ENCODE measurements around the gene ZNF341.

ZNF341 gene

DNA sequence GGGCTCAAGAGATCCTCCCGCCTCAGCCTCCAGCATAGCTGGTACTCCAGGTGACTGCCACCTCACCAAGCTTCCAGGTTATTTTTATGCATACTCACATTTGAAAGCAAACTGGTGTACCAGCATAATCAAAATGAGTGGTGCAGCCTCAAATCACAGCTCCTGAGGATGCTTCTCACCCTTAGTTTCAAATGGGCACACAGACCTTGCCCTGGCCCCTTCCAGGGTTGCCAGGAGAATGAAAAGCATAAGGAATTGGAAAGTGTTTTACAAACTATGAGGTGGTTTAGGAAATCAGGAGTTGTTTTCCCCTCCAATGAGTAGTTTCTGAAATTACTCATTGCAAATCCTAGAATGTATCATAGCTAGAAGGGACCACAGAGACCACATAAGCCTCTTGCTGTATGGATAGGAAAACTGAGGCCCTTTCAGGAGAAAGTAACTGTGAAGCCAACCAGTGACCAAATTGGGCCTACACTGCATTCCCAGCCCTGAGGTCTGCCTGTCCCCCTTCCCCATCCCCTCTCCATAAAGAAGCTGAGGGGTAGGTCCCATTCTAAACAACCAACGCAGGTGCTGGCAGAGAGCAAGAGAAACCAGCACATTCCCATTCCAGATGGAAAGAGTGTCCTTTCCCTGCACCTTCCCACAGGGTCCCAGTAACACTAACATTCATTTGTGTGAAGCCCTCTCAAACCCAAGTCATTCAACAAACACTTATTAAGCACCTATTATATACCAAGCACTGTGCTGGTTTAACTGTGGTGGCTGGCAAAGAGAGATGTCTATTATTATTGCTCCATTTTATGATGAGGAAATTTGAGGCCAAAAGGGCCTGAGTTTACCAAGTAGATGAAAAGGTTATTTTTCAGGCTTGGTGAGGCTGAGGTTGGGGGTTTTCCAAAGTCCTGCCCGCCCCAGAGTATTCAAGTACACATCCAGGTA, 43.5 kb upstream of the ZNF341 start:
- no peak overlapping the region for H3K4me3 ChIP-seq (ENCODE audit: low read length)
- TF ChIP-seq, protein P1, sequence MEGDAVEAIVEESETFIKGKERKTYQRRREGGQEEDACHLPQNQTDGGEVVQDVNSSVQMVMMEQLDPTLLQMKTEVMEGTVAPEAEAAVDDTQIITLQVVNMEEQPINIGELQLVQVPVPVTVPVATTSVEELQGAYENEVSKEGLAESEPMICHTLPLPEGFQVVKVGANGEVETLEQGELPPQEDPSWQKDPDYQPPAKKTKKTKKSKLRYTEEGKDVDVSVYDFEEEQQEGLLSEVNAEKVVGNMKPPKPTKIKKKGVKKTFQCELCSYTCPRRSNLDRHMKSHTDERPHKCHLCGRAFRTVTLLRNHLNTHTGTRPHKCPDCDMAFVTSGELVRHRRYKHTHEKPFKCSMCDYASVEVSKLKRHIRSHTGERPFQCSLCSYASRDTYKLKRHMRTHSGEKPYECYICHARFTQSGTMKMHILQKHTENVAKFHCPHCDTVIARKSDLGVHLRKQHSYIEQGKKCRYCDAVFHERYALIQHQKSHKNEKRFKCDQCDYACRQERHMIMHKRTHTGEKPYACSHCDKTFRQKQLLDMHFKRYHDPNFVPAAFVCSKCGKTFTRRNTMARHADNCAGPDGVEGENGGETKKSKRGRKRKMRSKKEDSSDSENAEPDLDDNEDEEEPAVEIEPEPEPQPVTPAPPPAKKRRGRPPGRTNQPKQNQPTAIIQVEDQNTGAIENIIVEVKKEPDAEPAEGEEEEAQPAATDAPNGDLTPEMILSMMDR (conservative IDR thresholded peaks at IDR 0.05; ENCODE audit: low read length) = no peak
- no peak for DNase-seq (ENCODE audit: low read depth)

DNA sequence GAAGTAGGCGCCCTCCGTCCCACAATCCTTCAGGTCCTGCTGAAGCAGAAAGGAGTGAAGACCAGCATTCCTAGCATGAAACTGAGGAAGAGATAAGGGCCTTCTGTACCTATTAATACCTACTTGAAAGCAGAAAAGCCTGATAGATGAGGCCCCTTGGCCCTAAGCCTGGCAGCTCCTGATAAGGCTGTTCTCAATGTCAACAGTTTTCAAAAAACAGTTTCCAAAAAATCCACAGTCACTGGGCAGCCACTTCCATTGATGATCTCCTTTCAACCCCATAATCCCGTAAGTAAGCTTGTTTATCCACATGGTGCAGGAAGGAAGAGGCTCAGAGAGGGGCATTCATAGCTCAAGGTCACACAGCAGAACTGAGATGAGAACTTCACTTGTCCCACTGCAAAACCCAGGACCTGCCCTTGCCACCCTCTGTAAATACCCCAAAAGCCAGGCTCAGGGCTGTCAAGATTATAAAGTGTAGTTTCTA, 42.8 kb upstream of the ZNF341 start:
- TF ChIP-seq, protein P1 (conservative IDR thresholded peaks at IDR 0.05; ENCODE audit: low read length) = no peak
- DNase-seq (ENCODE audit: low read depth) = no peak
- H3K4me3 ChIP-seq (ENCODE audit: low read length) = no peak overlapping the region

DNA sequence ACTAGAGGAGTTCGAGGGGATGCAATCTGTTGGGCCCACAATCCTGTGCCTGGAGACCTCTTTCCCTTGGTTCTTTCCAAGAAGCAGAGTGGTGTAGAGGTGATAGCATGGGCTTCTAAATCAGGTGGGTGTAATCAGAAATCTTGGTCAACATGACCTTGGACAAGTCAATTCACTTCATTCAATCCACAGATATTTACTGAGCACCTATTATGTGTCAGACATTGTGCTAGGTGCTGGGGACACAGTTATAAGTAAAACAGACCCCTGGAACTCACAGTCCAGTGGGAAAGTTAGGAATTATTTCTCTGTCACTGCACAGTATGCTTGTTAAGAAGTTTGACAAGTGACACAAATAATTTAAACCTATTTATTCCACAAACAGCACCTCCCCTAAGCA, 42.3 kb upstream of the ZNF341 start:
- DNase-seq (ENCODE audit: low read depth) = no peak
- TF ChIP-seq, protein P1 (conservative IDR thresholded peaks at IDR 0.05; ENCODE audit: low read length) = no peak

DNA sequence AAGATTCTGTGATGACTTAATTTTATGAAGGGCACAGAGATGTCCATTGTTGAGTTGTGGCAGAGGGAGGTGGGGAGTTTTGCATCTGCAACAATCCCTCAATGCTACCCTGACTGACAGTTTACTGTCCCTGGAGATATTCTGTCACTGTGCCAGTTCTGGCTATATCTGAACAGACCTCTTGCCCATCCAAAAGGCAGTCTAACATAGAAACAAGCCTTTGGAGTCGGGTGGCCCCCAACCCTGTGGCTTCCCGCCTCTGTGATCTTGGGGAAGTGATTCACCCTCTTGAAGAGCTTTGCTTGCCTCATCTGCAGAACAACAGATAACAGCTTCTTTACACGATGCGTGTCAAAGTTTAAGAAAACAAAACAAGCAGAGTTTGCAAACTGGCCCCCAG, 41.8 kb upstream of the ZNF341 start:
- DNase-seq (ENCODE audit: low read depth) = no peak
- TF ChIP-seq, protein P1 (conservative IDR thresholded peaks at IDR 0.05; ENCODE audit: low read length) = no peak
- no peak overlapping the region for H3K4me3 ChIP-seq (ENCODE audit: low read length)

More for the DNA sequence above, 42.3 kb upstream of the ZNF341 start:
- no peak overlapping the region for H3K4me3 ChIP-seq (ENCODE audit: low read length)

DNA sequence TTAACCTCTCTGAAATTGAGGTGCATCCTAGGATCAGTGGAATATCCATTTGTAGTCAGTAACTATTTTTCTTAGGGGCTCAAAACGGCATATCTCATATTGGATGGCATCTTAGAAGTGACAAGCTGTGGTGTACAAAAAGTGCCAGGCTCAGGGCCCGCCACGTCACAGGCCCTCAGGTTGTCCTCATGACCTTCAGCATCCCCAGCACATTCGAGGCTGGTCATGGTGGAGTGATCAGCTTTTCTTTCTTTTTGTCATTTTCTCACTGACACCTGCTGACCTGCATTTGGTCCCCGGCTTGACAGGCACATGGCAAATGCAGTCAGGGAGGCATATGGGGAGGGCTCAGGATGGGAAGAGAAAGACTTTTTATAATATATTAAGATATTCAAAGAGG, 38.5 kb upstream of the ZNF341 start:
- TF ChIP-seq, protein P1 (conservative IDR thresholded peaks at IDR 0.05; ENCODE audit: low read length) = no peak
- no peak overlapping the region for H3K4me3 ChIP-seq (ENCODE audit: low read length)
- DNase-seq (ENCODE audit: low read depth) = no peak

DNA sequence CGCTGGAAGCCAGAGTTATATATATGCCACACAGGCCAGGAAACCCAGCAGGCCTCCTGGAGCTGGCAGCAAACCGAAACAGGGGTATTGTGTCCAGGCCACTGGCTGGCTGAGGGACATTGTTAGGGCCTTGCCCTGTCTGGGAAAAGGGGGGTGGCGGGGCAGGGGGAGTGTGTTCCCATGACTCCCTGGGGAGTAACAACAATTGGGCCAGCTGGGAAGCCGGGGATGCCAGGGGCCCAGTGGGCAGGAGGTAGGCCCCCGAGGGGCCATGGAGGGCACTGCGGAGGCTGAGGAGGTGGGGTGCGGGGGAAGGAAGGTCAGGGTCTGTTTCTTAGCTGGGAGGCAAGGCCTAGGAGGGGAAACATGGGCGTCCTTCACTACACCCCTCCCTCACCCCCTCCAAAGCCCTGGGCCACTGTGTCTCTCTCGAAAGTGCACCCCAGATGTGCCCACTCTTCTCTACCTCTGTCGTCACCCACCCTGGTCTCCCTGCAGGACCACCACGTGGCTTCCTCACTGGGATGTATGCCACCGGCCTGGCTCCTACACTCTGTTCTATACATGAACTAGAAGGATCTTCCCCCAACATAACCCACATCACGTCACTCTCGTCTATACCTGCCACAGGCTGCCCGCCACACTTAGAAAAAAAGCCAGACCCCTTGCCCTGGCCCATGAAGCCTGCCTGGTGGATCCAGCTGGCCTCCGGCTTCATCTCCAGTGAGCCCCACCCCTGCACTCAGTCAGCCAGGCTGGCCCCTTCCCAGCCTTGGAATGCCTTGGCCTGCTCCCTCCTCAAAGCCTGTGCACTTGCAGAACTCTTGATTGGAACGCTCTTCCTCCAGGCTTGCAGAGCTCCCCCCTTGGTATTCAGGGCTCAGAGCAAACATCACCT, 37.8 kb upstream of the ZNF341 start:
- H3K4me3 ChIP-seq (ENCODE audit: low read length) = no peak overlapping the region
- TF ChIP-seq, protein P1 (conservative IDR thresholded peaks at IDR 0.05; ENCODE audit: low read length) = no peak
- DNase-seq (ENCODE audit: low read depth) = peak; percentile 24

All from AG10803 (cell line).